ENCODE measurements around the gene IGFN1. TPM values are rescaled to one million over a fixed set of nuclear protein-coding genes. Genes with fewer than 3 reads are reported as not detected.

The IGFN1 gene
- total and polyA plus RNA-seq, 2 of the 8 experiments (the other 6 are each of a cell fraction or from before 2014, with no cell fraction given): not detected

DNA sequence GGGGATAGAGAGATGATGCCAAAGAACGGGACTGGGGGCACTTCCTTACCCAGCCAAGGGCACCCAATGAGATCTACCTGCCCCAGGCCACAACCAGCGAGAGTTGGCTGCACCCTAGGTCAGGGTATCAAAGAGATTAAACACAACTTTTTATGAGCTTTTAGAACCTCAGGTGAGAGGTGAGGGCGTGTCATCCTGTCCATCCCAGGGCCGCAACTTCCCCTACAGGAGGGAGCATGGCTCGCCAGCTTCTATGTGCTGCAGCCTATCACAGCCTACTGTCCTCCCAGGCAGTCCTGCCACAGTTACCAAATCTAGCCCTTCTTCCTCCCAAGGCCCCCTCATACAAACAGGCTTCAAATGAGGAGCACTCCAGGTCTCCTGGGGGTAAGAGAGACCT is 49.2 kb upstream of the IGFN1 start:
- Histone ChIP-seq H4K5ac (ENCODE audit: insufficient read length, low read depth, low read length) (no peak overlapping the region), H2AFZ (ENCODE audit: low read length) (no peak overlapping the region), H3K79me2 (ENCODE audit: control insufficient read depth in 1 of 2, insufficient read depth in 2 of 2, low read length in 2 of 2) (no peaks in the 10 kb centered on the region), H4K91ac (replicated peaks; ENCODE audit: insufficient read length, low read length) (no peak overlapping the region), H2BK20ac (ENCODE audit: low read length) (no peak overlapping the region), H4K20me1 (replicated peaks in 1 of 2; ENCODE audit: control insufficient read depth in 1 of 2, insufficient read depth in 2 of 2, low read length in 2 of 2) (peaks cover 12 to 16% of the 10 kb centered on the region in 2 experiments), H3K18ac (ENCODE audit: extremely low read depth, low read length) (no peak overlapping the region), H3K4me2 (ENCODE audit: insufficient read depth in 1 of 2, low read depth in 2 of 2, low read length in 2 of 2) (no peak overlapping the region), H3K79me1 (ENCODE audit: low read depth, low read length) (no peaks in the 10 kb centered on the region), H3K9ac (replicated peaks in 1 of 4; ENCODE audit: extremely low read depth in 1 of 4, low read depth in 3 of 4, low read length in 3 of 4) (no peak overlapping the region), H3K56ac (replicated peaks; ENCODE audit: insufficient read length, low read depth, low read length) (no peak overlapping the region), H2BK15ac (ENCODE audit: low read length) (no peak overlapping the region), H3K23me2 (ENCODE audit: low read depth, low read length) (no peaks in the 10 kb centered on the region), H3K9me3 (ENCODE audit: insufficient read depth in 2 of 2, low read depth in 1 of 2, low read length in 1 of 2) (no peaks in the 10 kb centered on the region), H2BK5ac (ENCODE audit: low read depth, low read length) (no peak overlapping the region), H3K4me3 (ENCODE audit: extremely low read depth in 1 of 4, insufficient read depth in 2 of 4, low read depth in 3 of 4, low read length in 4 of 4) (no peak overlapping the region), H3K4me1 (replicated peaks in 1 of 4; ENCODE audit: control insufficient read depth in 3 of 4, insufficient read depth in 4 of 4, low read length in 3 of 4) (no peaks in the 10 kb centered on the region), H3K14ac (ENCODE audit: insufficient read length) (no peak overlapping the region), H3K27me3 (replicated peaks in 1 of 4; ENCODE audit: control insufficient read depth in 3 of 4, extremely low read depth in 1 of 4, insufficient read depth in 3 of 4, low read length in 3 of 4) (no peaks in the 10 kb centered on the region), H3K27ac (ENCODE audit: low read depth, low read length) (no peak overlapping the region), H4K8ac (ENCODE audit: extremely low read depth, insufficient read depth, low read length) (no peak overlapping the region), H2AK5ac (ENCODE audit: low read depth, low read length) (no peak overlapping the region), H2BK12ac (ENCODE audit: low read depth, low read length) (no peak overlapping the region), H3K4ac (replicated peaks; ENCODE audit: insufficient read length, low read depth, low read length) (no peak overlapping the region), H3K23ac (ENCODE audit: insufficient read length) (no peak overlapping the region), H3K36me3 (ENCODE audit: control insufficient read depth in 2 of 4, insufficient read depth in 4 of 4, low read length in 3 of 4) (peaks cover 46 to 84% (median 68%) of the 10 kb centered on the region in 4 experiments), H2BK120ac (replicated peaks; ENCODE audit: low read depth, low read length) (no peak overlapping the region)
- DNase-seq (ENCODE audit: low read depth in 1 of 2, low spot score in 2 of 2) (no peak), FAIRE-seq (no peak)
- TF ChIP-seq SIRT6 (IDR thresholded peaks at IDR 0.05; ENCODE audit: low read length) (no peak), SUZ12 (IDR thresholded peaks at IDR 0.05; ENCODE audit: low read length) (no peak)
- ChIA-PET CTCF (ENCODE audit: partially characterized antibody) (interaction anchor here (1.1 to 5.8 kb wide), 7 partner anchors 8 to 112 kb away, joined by 3 to 32 read pairs (median 6); partner anchors contain the start of gene ASCL5), POLR2A (ENCODE audit: partially characterized antibody) (interaction anchor here (0.8 to 4.4 kb wide), 6 partner anchors 9 to 85 kb away, joined by 3 to 20 read pairs (median 4); partner anchors contain the start of gene TMEM9)
- 92% methylated on average over 5 of the region's 5 CpGs; no CpG with 5 or more reads in 1 of the 2 experiments for WGBS, 2 experiments (ENCODE audit: extremely low coverage in 1 of 2, insufficient coverage in 1 of 2, insufficient read length in 1 of 2, insufficient replicate concordance in 2 of 2, low coverage in 1 of 2, low lambda C conversion rate in 2 of 2, missing lambda C conversion rate in 1 of 2)

All from H1 (cell line).